Mucosa of gallbladder (tissue), 1 donor: ENCODE measurements around the gene FBLN5. TPM values are rescaled to one million over a fixed set of nuclear protein-coding genes. Genes with fewer than 3 reads are reported as not detected.
"Not testable (repeated sequence)": the region's sequence is repeated elsewhere in the genome, so short reads cannot be mapped to it uniquely, and the experiment has no call there.

Source experiments
- DNase-seq: peaks from one replicate; pipeline ENCODE4 v3.0.0-alpha.2; 2020; ENCODE audit warnings: low spot score
- total RNA-seq: library from RNA; stranded (reverse); gene quantifications from one replicate; pipeline ENCODE4 v1.2.1, GENCODE V29; 2021
- donor health status: DM: no; HTN: no; CAD: no.

FBLN5 gene
- total RNA-seq, 1 donor from 2014 or later = 241 TPM

GRCh38 chr14:91885839-91886238 lies 61.7 kb downstream of the FBLN5 start:
- DNase-seq = no peak

- DNase-seq = no peak
Observed at GRCh38 chr14:91885113-91885712, 62.3 kb downstream of the FBLN5 start.

- no peak for DNase-seq
Observed at GRCh38 chr14:91884664-91885063, 62.8 kb downstream of the FBLN5 start.

- peak; percentile 40 for DNase-seq
Observed at GRCh38 chr14:91883753-91884152, 63.7 kb downstream of the FBLN5 start.

GRCh38 chr14:91882776-91883175 lies 64.7 kb downstream of the FBLN5 start:
- no peak for DNase-seq

- no peak for DNase-seq
Observed at GRCh38 chr14:91882369-91882768, 65.1 kb downstream of the FBLN5 start.

- no peak for DNase-seq
Observed at GRCh38 chr14:91879196-91879595, 68.3 kb downstream of the FBLN5 start.

- no peak for DNase-seq
Observed at GRCh38 chr14:91878274-91878673, 69.2 kb downstream of the FBLN5 start.

- DNase-seq = no peak
Observed at GRCh38 chr14:91877376-91877915, 70.0 kb downstream of the FBLN5 start.

GRCh38 chr14:91876492-91876891 lies 71.0 kb downstream of the FBLN5 start:
- no peak for DNase-seq

GRCh38 chr14:91875525-91876286 lies 71.8 kb downstream of the FBLN5 start:
- no peak for DNase-seq

- peak; percentile 39 for DNase-seq
Observed at GRCh38 chr14:91873471-91874415, 73.8 kb downstream of the FBLN5 start.

- DNase-seq = peak; percentile 93
Observed at GRCh38 chr14:91872517-91873470, 74.7 kb downstream of the FBLN5 start.

- peak; percentile 84 for DNase-seq
Observed at GRCh38 chr14:91872011-91872501, 75.4 kb downstream of the FBLN5 start.

GRCh38 chr14:91871401-91871800 lies 76.1 kb downstream of the FBLN5 start:
- DNase-seq = not testable (repeated sequence)

GRCh38 chr14:91870890-91871289 lies 76.6 kb downstream of the FBLN5 start:
- no peak for DNase-seq

- DNase-seq = no peak
Observed at GRCh38 chr14:91870001-91870400, 77.5 kb downstream of the FBLN5 start.

GRCh38 chr14:91869556-91869955 lies 77.9 kb downstream of the FBLN5 start:
- no peak for DNase-seq

GRCh38 chr14:91867316-91867988 lies 80.0 kb downstream of the FBLN5 start, which contains the start of gene TC2N:
Gene TC2N (minus strand): TSS chr14:91867536. CDS start chr14:91813769, 53,767 bp downstream.
- DNase-seq = no peak
